ENCODE data around the gene CYB5D1. TPM values are rescaled to one million over a fixed set of nuclear protein-coding genes. Genes with fewer than 3 reads are reported as not detected.

CYB5D1 gene
- total and polyA plus RNA-seq, 3 experiments from 2014 or later: 3.1 to 17.6 (median 16.4) TPM

DNA sequence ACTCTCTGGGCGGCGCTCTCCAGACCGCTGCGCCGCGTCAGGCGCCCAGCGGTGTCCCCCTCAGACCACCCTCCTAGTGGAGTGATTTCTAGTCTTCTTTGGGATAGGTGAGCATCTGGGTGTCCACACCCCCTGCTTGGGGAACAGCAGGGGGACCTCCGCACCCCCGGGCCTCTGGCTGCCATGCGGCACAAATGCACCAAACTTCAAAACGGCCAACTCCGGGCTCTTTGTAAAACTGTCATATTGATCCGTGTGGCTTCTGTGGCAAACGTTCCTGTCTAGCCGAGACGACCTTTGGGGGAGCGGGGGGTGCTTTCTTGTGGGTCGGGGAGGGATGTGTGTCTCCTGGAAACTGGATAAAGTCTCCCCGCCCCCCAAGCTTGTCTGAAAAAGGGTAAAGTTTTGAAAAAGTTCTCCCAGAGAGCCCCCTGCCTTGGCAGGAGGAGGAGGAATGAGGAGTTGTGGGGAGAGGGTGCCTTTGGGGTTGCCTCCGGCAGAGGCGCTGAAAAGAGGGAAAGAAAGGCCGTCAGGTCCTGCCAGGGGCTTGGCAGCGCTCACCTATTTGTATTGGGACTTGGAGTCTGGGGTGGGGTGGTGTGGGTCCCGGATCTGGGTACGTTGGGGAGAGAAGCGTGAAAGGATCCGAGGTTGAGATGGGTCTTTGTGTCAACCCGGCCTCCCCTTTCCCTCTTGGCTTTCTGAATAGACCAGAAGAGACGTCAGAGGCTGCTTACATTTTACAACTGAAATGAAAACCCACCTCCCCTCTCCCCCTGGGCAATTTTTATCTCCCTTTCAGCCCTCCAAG, 28.6 kb downstream of the CYB5D1 start:
- Mint-ChIP-seq H3K4me3 (no peak overlapping the region), H3K36me3 (peaks cover 0 to 28% (median 5%) of the 10 kb centered on the region in 3 donors), H3K4me1 (peaks cover 11 to 21% (median 13%) of the 10 kb centered on the region in 3 donors), H3K9me3 (peaks cover 0 to 2% (median 0%) of the 10 kb centered on the region in 5 donors), H3K27me3 (peaks cover 0 to 3% of the 10 kb centered on the region in 2 donors), H3K27ac (no peak overlapping the region)
- ChIA-PET POLR2A (interaction anchor here (1.0 to 1.8 kb wide), 4 partner anchors 23 to 46 kb away, joined by 3 to 11 read pairs (median 4); partner anchors contain the start of genes CNTROB, CYB5D1 and NAA38), CTCF (interaction anchor here (0.7 to 1.9 kb wide), 8 partner anchors 15 to 143 kb away, joined by 3 to 8 read pairs (median 4); partner anchors contain the start of genes CYB5D1 and NAA38)
- H3K4me1 ChIP-seq (ENCODE audit: insufficient read depth, low read length): peaks cover 54% of the 10 kb centered on the region
- H3K27ac ChIP-seq (ENCODE audit: low read depth, low read length): peak overlapping the region; percentile 79
- peaks cover 24% of the 10 kb centered on the region for H3K36me3 ChIP-seq (ENCODE audit: insufficient read depth, low read length)
- peak; percentile 50 to 82 (median 68) for DNase-seq
- no peaks in the 10 kb centered on the region for H3K27me3 ChIP-seq (ENCODE audit: insufficient read depth, low read length, poor library complexity, severe bottlenecking)
- H3K9me3 ChIP-seq (ENCODE audit: low read length): no peaks in the 10 kb centered on the region
- peak overlapping the region; percentile 85 for H3K4me3 ChIP-seq (ENCODE audit: low read length)

GRCh38 chr17:7887038-7887481, 29.3 kb downstream of the CYB5D1 start:
- Mint-ChIP-seq H3K27me3 (peaks cover 0 to 3% of the 10 kb centered on the region in 2 donors), H3K27ac (no peak overlapping the region), H3K4me1 (peaks cover 14 to 23% (median 16%) of the 10 kb centered on the region in 3 donors), H3K4me3 (no peak overlapping the region), H3K9me3 (peaks cover 0 to 2% (median 0%) of the 10 kb centered on the region in 5 donors), H3K36me3 (peaks cover 0 to 35% (median 7%) of the 10 kb centered on the region in 3 donors)
- Histone ChIP-seq H3K27me3 (ENCODE audit: insufficient read depth, low read length, poor library complexity, severe bottlenecking) (no peaks in the 10 kb centered on the region), H3K36me3 (ENCODE audit: insufficient read depth, low read length) (peaks cover 30% of the 10 kb centered on the region), H3K27ac (ENCODE audit: low read depth, low read length) (peak overlapping the region; percentile 79), H3K9me3 (ENCODE audit: low read length) (no peaks in the 10 kb centered on the region), H3K4me1 (ENCODE audit: insufficient read depth, low read length) (peaks cover 48% of the 10 kb centered on the region), H3K4me3 (ENCODE audit: low read length) (peak overlapping the region; percentile 85)
- no peak for DNase-seq
- ChIA-PET POLR2A (no interaction called here), CTCF (no interaction called here)

DNA sequence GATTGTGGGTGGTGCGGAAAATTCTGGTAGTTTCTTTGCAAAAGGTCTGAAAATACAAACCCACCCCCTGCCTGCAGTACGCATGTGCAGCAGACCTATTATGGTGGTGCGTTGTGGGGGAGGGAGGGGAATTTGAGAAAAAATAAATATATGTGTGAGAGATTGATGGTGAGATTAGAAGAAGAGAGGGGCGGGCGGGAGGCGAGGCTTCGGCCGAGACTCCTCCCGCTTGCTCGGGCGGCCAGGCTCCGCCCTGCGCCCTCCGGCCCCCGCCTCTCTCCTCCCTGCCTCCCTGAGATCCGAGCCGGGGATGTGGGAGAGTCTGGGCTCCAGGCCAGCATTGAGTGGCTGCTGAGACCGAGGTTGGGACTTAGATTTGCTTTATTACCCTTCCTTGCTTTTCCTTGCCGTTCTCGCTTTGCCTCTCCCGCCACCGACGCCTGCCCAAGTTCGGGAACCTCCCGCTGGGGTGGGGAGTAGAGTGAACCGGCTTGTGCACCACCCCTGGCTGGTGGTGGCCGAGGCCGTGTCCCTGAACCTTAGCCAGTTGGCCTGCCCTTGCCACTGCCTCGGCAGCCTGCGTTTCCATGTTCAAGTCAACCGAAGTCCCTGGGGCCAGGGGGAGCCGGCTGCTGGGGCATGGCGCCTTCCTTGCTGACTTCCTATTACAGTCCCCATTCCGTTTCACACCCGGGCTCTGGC, 29.8 kb downstream of the CYB5D1 start:
- DNase-seq: peak; percentile 75 to 96 (median 89)
- ChIA-PET CTCF (no interaction called here), POLR2A (no interaction called here)
- Mint-ChIP-seq H3K4me3 (no peak overlapping the region), H3K27ac (no peak overlapping the region), H3K27me3 (peaks cover 0 to 3% of the 10 kb centered on the region in 2 donors), H3K36me3 (peaks cover 0 to 37% (median 8%) of the 10 kb centered on the region in 3 donors), H3K4me1 (peaks cover 15 to 24% (median 18%) of the 10 kb centered on the region in 3 donors), H3K9me3 (peaks cover 0 to 2% (median 0%) of the 10 kb centered on the region in 5 donors)
- Histone ChIP-seq H3K4me1 (ENCODE audit: insufficient read depth, low read length) (peaks cover 42% of the 10 kb centered on the region), H3K27me3 (ENCODE audit: insufficient read depth, low read length, poor library complexity, severe bottlenecking) (no peaks in the 10 kb centered on the region), H3K27ac (ENCODE audit: low read depth, low read length) (peak overlapping the region; percentile 79), H3K36me3 (ENCODE audit: insufficient read depth, low read length) (peaks cover 30% of the 10 kb centered on the region), H3K9me3 (ENCODE audit: low read length) (no peaks in the 10 kb centered on the region), H3K4me3 (ENCODE audit: low read length) (peak overlapping the region; percentile 85)

DNA sequence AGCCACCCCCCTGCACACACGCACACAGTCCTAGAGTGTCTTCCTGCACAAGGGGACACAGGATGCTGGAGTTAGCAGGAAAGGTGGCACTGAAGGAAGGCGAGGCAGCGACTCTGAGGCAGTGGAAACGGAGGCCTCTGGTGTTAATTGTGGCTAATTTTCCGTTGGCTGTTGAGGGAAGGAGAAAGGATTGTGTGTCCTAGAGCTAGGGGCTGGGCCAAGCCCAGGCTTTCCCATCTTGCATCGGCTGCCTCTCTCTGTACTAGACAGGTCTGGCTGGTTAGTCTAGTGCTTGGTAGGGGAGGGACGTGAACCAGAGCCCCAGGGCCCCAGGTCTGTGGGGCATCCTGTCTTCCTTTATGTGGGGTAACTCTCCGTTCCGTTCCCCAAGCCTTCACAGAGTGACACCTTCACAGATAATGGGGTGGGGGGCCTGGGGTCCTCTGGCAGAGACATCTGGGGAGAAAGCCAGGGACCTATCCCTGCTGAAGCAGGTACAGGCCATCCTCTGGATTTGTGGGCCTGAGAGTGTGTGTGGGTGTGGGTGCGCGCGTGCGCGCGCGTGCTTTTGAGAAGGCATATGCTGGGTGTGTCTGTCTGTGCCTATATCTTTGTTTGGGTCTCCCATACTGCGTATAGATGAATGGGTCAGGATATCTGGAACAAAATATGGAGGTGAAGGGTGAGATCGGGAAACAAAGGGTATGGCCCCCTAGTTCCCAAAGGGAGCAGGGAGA, 30.5 kb downstream of the CYB5D1 start, which contains the start of gene CHD3:
Gene CHD3 (plus strand): TSS at position 606 of the 737 bp plus-strand sequence. CDS start 212 bp downstream, outside the sequence.
- Histone ChIP-seq H3K4me3 (ENCODE audit: low read length) (peak within 1 kb of the TSS; percentile 85), H3K4me1 (ENCODE audit: insufficient read depth, low read length) (peaks cover 35% of the 10 kb centered on the region), H3K27ac (ENCODE audit: low read depth, low read length) (peak within 1 kb of the TSS; percentile 79), H3K36me3 (ENCODE audit: insufficient read depth, low read length) (peaks cover 33% of the 10 kb centered on the region), H3K9me3 (ENCODE audit: low read length) (no peaks in the 10 kb centered on the region), H3K27me3 (ENCODE audit: insufficient read depth, low read length, poor library complexity, severe bottlenecking) (no peaks in the 10 kb centered on the region)
- H3K4me3 Mint-ChIP-seq: peak within 1 kb of the TSS in 1 of 7 donors; percentile 5
- ChIA-PET POLR2A (no interaction called here), CTCF (interaction anchor here (1.0 kb wide), 1 partner anchor 26 kb away, joined by 4 read pairs; no protein-coding TSS in a partner anchor)
- DNase-seq: peak in 3 of 5 donors; percentile 38 to 61 (median 51)
- peaks cover 0 to 42% (median 8%) of the 10 kb centered on the region in 3 donors for H3K36me3 Mint-ChIP-seq
- H3K4me1 Mint-ChIP-seq: peaks cover 15 to 24% (median 18%) of the 10 kb centered on the region in 3 donors
- H3K9me3 Mint-ChIP-seq: peaks cover 0 to 2% (median 0%) of the 10 kb centered on the region in 5 donors
- H3K27ac Mint-ChIP-seq: peak within 1 kb of the TSS in 2 of 8 donors; percentile 37 to 41
- H3K27me3 Mint-ChIP-seq: peaks cover 0 to 3% of the 10 kb centered on the region in 2 donors

DNA sequence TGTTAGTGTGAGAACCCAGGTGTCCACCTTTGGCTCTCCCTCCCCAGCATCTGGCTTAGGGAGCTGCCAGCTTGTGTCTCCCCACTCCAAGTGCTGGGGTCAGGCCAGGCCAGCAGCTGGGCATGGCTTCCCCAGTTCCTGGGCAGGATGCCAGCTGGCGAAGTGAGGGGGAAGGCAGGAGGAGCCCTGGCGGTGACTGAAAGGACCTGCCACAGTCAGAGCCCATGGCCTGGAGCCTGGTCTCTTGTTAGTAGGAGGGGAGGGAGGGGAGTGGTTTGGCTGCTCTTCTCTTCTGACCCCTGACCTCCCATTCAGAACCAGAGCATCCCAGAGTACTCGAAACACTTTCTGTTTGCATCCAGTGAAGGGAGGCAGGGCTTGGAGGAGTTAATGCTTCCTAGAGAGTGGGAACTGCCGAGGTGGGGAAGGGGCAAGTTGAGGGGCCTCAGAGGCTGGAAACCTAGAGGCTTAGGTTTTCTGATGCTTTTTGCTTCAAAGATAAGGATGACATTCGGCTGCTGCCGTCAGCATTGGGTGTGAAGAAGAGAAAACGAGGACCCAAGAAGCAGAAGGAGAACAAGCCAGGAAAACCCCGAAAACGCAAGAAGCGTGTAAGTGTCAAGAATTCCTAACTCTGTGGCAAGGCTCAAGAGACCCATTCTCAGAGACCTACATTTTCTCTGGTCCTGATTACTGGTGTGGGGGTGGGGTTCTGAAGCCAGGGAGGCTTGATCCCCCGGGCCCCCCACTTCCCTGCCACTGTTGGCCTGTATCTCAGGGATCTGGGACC, 31.6 kb downstream of the CYB5D1 start:
- Mint-ChIP-seq H3K36me3 (peaks cover 2 to 52% (median 11%) of the 10 kb centered on the region in 3 donors), H3K27ac (peak overlapping the region in 2 of 8 donors; percentile 37 to 41), H3K4me3 (peak overlapping the region in 1 of 7 donors; percentile 5), H3K4me1 (peaks cover 10 to 21% (median 14%) of the 10 kb centered on the region in 3 donors), H3K9me3 (peaks cover 0 to 2% (median 0%) of the 10 kb centered on the region in 5 donors), H3K27me3 (peaks cover 0 to 3% of the 10 kb centered on the region in 2 donors)
- POLR2A ChIA-PET: interaction anchor here (0.7 kb wide), 1 partner anchor 79 kb away, joined by 3 read pairs; no protein-coding TSS in a partner anchor
- Histone ChIP-seq H3K9me3 (ENCODE audit: low read length) (no peaks in the 10 kb centered on the region), H3K4me1 (ENCODE audit: insufficient read depth, low read length) (peaks cover 27% of the 10 kb centered on the region), H3K36me3 (ENCODE audit: insufficient read depth, low read length) (peaks cover 43% of the 10 kb centered on the region), H3K27me3 (ENCODE audit: insufficient read depth, low read length, poor library complexity, severe bottlenecking) (no peaks in the 10 kb centered on the region), H3K4me3 (ENCODE audit: low read length) (no peak overlapping the region), H3K27ac (ENCODE audit: low read depth, low read length) (no peak overlapping the region)
- DNase-seq: peak in 2 of 5 donors; percentile 20 to 31
- CTCF ChIA-PET: interaction anchor here (0.9 to 1.0 kb wide), 2 partner anchors 27 to 101 kb away, joined by 3 to 4 read pairs; no protein-coding TSS in a partner anchor

DNA sequence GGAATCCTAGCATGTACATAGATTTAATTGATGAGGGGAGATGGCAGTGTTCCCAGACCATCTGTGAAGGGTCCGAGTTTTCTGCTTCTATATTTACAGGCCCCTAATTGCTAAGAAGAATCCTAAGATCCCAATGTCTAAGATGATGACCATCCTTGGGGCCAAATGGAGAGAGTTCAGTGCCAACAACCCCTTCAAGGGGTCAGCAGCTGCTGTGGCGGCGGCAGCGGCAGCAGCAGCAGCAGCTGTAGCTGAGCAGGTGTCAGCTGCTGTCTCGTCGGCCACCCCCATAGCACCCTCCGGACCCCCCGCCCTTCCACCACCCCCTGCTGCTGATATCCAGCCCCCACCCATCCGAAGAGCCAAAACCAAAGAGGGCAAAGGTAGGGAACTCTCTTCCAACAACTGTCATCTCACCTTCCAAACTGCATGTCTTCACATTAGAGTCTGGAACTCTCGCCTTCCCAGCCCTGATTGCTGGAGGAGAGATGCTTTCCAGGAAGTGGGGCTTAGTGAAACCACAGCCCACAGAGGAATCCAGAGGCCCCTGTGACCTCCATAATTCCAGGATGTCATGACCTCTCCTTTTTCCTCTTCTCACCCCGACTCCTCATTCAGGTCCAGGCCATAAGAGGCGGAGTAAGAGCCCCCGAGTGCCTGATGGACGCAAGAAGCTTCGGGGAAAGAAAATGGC, 35.5 kb downstream of the CYB5D1 start:
- no peaks in the 10 kb centered on the region for H3K27me3 ChIP-seq (ENCODE audit: insufficient read depth, low read length, poor library complexity, severe bottlenecking)
- peaks cover 15 to 18% (median 18%) of the 10 kb centered on the region in 3 donors for H3K4me1 Mint-ChIP-seq
- peaks cover 21 to 82% (median 33%) of the 10 kb centered on the region in 3 donors for H3K36me3 Mint-ChIP-seq
- no peaks in the 10 kb centered on the region for H3K9me3 ChIP-seq (ENCODE audit: low read length)
- POLR2A ChIA-PET: no interaction called here
- no peak for DNase-seq
- H3K27ac ChIP-seq (ENCODE audit: low read depth, low read length): no peak overlapping the region
- H3K27me3 Mint-ChIP-seq: no peaks in the 10 kb centered on the region
- H3K9me3 Mint-ChIP-seq: no peaks in the 10 kb centered on the region
- CTCF ChIA-PET: interaction anchor here (1.0 to 1.1 kb wide), 2 partner anchors 25 to 30 kb away, joined by 3 read pairs; no protein-coding TSS in a partner anchor
- peak overlapping the region in 1 of 7 donors; percentile 27 for H3K4me3 Mint-ChIP-seq
- peaks cover 74% of the 10 kb centered on the region for H3K36me3 ChIP-seq (ENCODE audit: insufficient read depth, low read length)
- H3K4me1 ChIP-seq (ENCODE audit: insufficient read depth, low read length): peaks cover 16% of the 10 kb centered on the region
- no peak overlapping the region for H3K4me3 ChIP-seq (ENCODE audit: low read length)
- peak overlapping the region in 1 of 8 donors; percentile 60 for H3K27ac Mint-ChIP-seq

Data from CD8-positive, alpha-beta memory T cell (primary cell).